GM23338 (cell line): ENCODE measurements around the gene RAB7B. TPM values are rescaled to one million over a fixed set of nuclear protein-coding genes. Genes with fewer than 3 reads are reported as not detected.

Experiments used
- ATAC-seq: fragments of 200-7000 bp; cut with Tn5 transposase; 3 replicates; pipeline ENCODE4 v1.9.1; 2020
- DNase-seq: peaks from one replicate; pipeline ENCODE4 v3.0.0-alpha.2; 2015; ENCODE audit warnings: low spot score
- H2AFZ ChIP-seq: fragments of 200-600 bp; sonication (generic); 2 replicates; pipeline ENCODE4 v1.8.0; 2016; ENCODE audit warnings: antibody characterized with exemption, mild to moderate bottlenecking, moderate library complexity
- H3F3A ChIP-seq: fragments of 200-600 bp; sonication (generic); replicated peaks from 2 replicates; pipeline ENCODE4 v1.8.0; 2017; ENCODE audit warnings: antibody characterized with exemption, mixed run types, low read depth
- H3K27ac ChIP-seq: fragments of 200-600 bp; sonication (generic); 2 replicates; pipeline ENCODE4 v1.6.1; 2016; ENCODE audit warnings: low read depth
- H3K27me3 ChIP-seq: fragments of 200-600 bp; sonication (generic); 2 replicates; pipeline ENCODE4 v1.8.0; 2016; ENCODE audit warnings: mild to moderate bottlenecking, mixed run types, moderate library complexity; ENCODE audit not compliant: insufficient read depth
- H3K36me3 ChIP-seq: fragments of 200-600 bp; sonication (generic); 2 replicates; pipeline ENCODE4 v1.8.0; 2016; ENCODE audit warnings: mild to moderate bottlenecking; ENCODE audit not compliant: insufficient read depth
- H3K4me1 ChIP-seq: fragments of 200-600 bp; sonication (generic); 2 replicates; pipeline ENCODE4 v1.8.0; 2016; ENCODE audit warnings: mild to moderate bottlenecking, moderate library complexity; ENCODE audit not compliant: insufficient read depth
- H3K4me2 ChIP-seq: fragments of 200-600 bp; sonication (generic); 2 replicates; pipeline ENCODE4 v1.7.1; 2017; ENCODE audit warnings: mixed run types
- H3K4me3 ChIP-seq: fragments of 200-600 bp; sonication (generic); 2 replicates; pipeline ENCODE4 v1.6.1; 2016; ENCODE audit warnings: mixed run types
- H3K79me2 ChIP-seq: fragments of 200-600 bp; sonication (generic); replicated peaks from 2 replicates; pipeline ENCODE4 v1.8.0; 2017; ENCODE audit warnings: mild to moderate bottlenecking; ENCODE audit not compliant: insufficient read depth
- H3K9me2 ChIP-seq: fragments of 200-600 bp; sonication (generic); 2 replicates; pipeline ENCODE4 v1.8.0; 2017; ENCODE audit not compliant: insufficient read depth
- H4K20me1 ChIP-seq: fragments of 200-600 bp; sonication (generic); replicated peaks from 2 replicates; pipeline ENCODE4 v1.8.0; 2017; ENCODE audit warnings: mild to moderate bottlenecking; ENCODE audit not compliant: insufficient read depth
- H3K27ac Mint-ChIP-seq: 2 replicates; pipeline ENCODE4 v1.8.0; 2020; ENCODE audit warnings: inconsistent platforms, mild to moderate bottlenecking, moderate library complexity, mixed read lengths
- H3K27me3 Mint-ChIP-seq: 3 replicates; pipeline ENCODE4 v1.8.0; 2022; ENCODE audit warnings: low read depth, mild to moderate bottlenecking, moderate library complexity, mixed read lengths, inconsistent platforms; ENCODE audit not compliant: insufficient read depth, poor library complexity
- H3K36me3 Mint-ChIP-seq: 3 replicates; pipeline ENCODE4 v1.8.0; 2021; ENCODE audit warnings: low read depth, mild to moderate bottlenecking, inconsistent platforms, moderate library complexity, mixed read lengths
- H3K4me1 Mint-ChIP-seq: 3 replicates; pipeline ENCODE4 v1.8.0; 2020; ENCODE audit warnings: mild to moderate bottlenecking, inconsistent platforms, mixed read lengths
- H3K4me3 Mint-ChIP-seq: 3 replicates; pipeline ENCODE4 v1.8.0; 2021; ENCODE audit warnings: moderate library complexity, mild to moderate bottlenecking, inconsistent platforms, mixed read lengths
- H3K9me3 Mint-ChIP-seq: 3 replicates; pipeline ENCODE4 v1.8.0; 2020; ENCODE audit warnings: moderate library complexity, mild to moderate bottlenecking, inconsistent platforms, mixed read lengths
- CREB1 ChIP-seq: fragments of 250-450 bp; sonication (Bioruptor Pico); IDR thresholded peaks from 2 replicates; pipeline ENCODE4 v1.5.0; 2020; ENCODE audit warnings: low read depth, mild to moderate bottlenecking, moderate library complexity
- EZH2 ChIP-seq: fragments of 200-600 bp; sonication (generic); IDR thresholded peaks from one replicate; pipeline ENCODE4 v1.8.0; 2017; ENCODE audit warnings: antibody characterized with exemption, mild to moderate bottlenecking, low read depth; ENCODE audit not compliant: unreplicated experiment
- EZH2phosphoT487 ChIP-seq: fragments of 200-600 bp; sonication (generic); IDR thresholded peaks from one replicate; pipeline ENCODE4 v1.8.1; 2018; ENCODE audit warnings: antibody characterized with exemption; ENCODE audit not compliant: unreplicated experiment
- JUNB ChIP-seq: IDR thresholded peaks from one replicate; pipeline ENCODE4 v1.6.1; 2016; ENCODE audit warnings: antibody characterized with exemption; ENCODE audit not compliant: unreplicated experiment
- NANOG ChIP-seq: IDR thresholded peaks from 2 replicates; pipeline ENCODE4 v1.6.1; 2016; ENCODE audit warnings: antibody characterized with exemption, borderline replicate concordance
- POLR2AphosphoS5 ChIP-seq: IDR thresholded peaks from 2 replicates; pipeline ENCODE4 v1.6.1; 2016; ENCODE audit warnings: antibody characterized with exemption, low read depth
- REST ChIP-seq: IDR thresholded peaks from one replicate; pipeline ENCODE4 v1.6.1; 2018; ENCODE audit warnings: antibody characterized with exemption; ENCODE audit not compliant: unreplicated experiment
- STAT1 ChIP-seq: IDR thresholded peaks from one replicate; pipeline ENCODE4 v1.6.1; 2016; ENCODE audit warnings: antibody characterized with exemption; ENCODE audit not compliant: unreplicated experiment
- ZNF114 ChIP-seq: fragments of 250-450 bp; sonication (Bioruptor Pico); IDR thresholded peaks from 2 replicates; pipeline ENCODE4 v1.5.0; 2020; ENCODE audit warnings: mild to moderate bottlenecking, moderate library complexity
- ZNF331 ChIP-seq: fragments of 250-450 bp; sonication (Bioruptor Pico); IDR thresholded peaks from 2 replicates; pipeline ENCODE4 v1.5.0; 2020; ENCODE audit warnings: low read depth, mild to moderate bottlenecking, moderate library complexity
- ZNF462 ChIP-seq: fragments of 250-450 bp; sonication (Bioruptor Pico); IDR thresholded peaks from 2 replicates; pipeline ENCODE4 v1.5.0; 2020; ENCODE audit warnings: mild to moderate bottlenecking, moderate library complexity
- polyA plus RNA-seq: library from polyadenylated mRNA; unstranded; fragments of >200 nt; fragmentation: Nextera tagmentation; extraction: Ambion mirVana; gene quantifications from 2 replicates; pipeline ENCODE4 v1.2.1, GENCODE V29; 2016
- total RNA-seq: library from RNA; depleted of rRNA; stranded (reverse); fragments of >200 nt; shearing (Covaris generic); gene quantifications from 2 replicates; pipeline ENCODE4 v1.2.3, GENCODE V29; 2014
- TF ChIP-seq, protein P1 (sequence below), 2 experiments: fragments of 200-600 bp in 1 of 2; sonication (generic) in 1 of 2; conservative IDR thresholded peaks; 2 replicates each; pipeline versions ENCODE4 v1.5.1 to v1.6.1; 2016 to 2017; ENCODE audit warnings: antibody characterized with exemption in 2 of 2, low read depth in 2 of 2, mild to moderate bottlenecking in 2 of 2, moderate library complexity in 1 of 2
- TF ChIP-seq, protein P2 (sequence below): IDR thresholded peaks from 2 replicates; pipeline ENCODE4 v1.6.1; 2016; ENCODE audit warnings: antibody characterized with exemption

Gene RAB7B
- total and polyA plus RNA-seq, 2 experiments from 2014 or later, result not detected

- Histone ChIP-seq H3K79me2 (no peaks in the 10 kb centered on the region), H3K9me2 (peaks cover 8% of the 10 kb centered on the region), H3K36me3 (no peaks in the 10 kb centered on the region), H3K4me2 (no peak overlapping the region), H3K27me3 (no peaks in the 10 kb centered on the region), H4K20me1 (no peaks in the 10 kb centered on the region), H2AFZ (peak overlapping the region; percentile 96; the same call in 1 of the 2 replicates), H3K4me1 (peaks cover 11% of the 10 kb centered on the region), H3F3A (no peaks in the 10 kb centered on the region), H3K4me3 (no peak overlapping the region), H3K27ac (no peak overlapping the region)
- peaks cover 19% of the 10 kb centered on the region for H3K27me3 Mint-ChIP-seq
- H3K4me3 Mint-ChIP-seq, result no peak overlapping the region
- no peaks in the 10 kb centered on the region for H3K36me3 Mint-ChIP-seq
- H3K4me1 Mint-ChIP-seq, result peaks cover 26% of the 10 kb centered on the region
- no peak overlapping the region for H3K27ac Mint-ChIP-seq
- DNase-seq, result no peak
- ATAC-seq, result no peak
- no peaks in the 10 kb centered on the region; the same call in 2 of the 3 replicates for H3K9me3 Mint-ChIP-seq
- TF ChIP-seq EZH2phosphoT487, result no peak
- TF ChIP-seq ZNF331 (CRISPR knock-in tag), result no peak
- TF ChIP-seq, protein P1, sequence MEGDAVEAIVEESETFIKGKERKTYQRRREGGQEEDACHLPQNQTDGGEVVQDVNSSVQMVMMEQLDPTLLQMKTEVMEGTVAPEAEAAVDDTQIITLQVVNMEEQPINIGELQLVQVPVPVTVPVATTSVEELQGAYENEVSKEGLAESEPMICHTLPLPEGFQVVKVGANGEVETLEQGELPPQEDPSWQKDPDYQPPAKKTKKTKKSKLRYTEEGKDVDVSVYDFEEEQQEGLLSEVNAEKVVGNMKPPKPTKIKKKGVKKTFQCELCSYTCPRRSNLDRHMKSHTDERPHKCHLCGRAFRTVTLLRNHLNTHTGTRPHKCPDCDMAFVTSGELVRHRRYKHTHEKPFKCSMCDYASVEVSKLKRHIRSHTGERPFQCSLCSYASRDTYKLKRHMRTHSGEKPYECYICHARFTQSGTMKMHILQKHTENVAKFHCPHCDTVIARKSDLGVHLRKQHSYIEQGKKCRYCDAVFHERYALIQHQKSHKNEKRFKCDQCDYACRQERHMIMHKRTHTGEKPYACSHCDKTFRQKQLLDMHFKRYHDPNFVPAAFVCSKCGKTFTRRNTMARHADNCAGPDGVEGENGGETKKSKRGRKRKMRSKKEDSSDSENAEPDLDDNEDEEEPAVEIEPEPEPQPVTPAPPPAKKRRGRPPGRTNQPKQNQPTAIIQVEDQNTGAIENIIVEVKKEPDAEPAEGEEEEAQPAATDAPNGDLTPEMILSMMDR (conservative IDR thresholded peaks at IDR 0.05; ENCODE audit: low read depth in 2 of 2), result no peak
- no peak for TF ChIP-seq POLR2AphosphoS5
- no peak for TF ChIP-seq ZNF462 (CRISPR knock-in tag)
- no peak for TF ChIP-seq JUNB
- no peak for TF ChIP-seq ZNF114
- TF ChIP-seq, protein P2, sequence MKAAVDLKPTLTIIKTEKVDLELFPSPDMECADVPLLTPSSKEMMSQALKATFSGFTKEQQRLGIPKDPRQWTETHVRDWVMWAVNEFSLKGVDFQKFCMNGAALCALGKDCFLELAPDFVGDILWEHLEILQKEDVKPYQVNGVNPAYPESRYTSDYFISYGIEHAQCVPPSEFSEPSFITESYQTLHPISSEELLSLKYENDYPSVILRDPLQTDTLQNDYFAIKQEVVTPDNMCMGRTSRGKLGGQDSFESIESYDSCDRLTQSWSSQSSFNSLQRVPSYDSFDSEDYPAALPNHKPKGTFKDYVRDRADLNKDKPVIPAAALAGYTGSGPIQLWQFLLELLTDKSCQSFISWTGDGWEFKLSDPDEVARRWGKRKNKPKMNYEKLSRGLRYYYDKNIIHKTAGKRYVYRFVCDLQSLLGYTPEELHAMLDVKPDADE, result no peak
- TF ChIP-seq STAT1, result no peak
- TF ChIP-seq REST, result no peak
- TF ChIP-seq NANOG, result no peak
- TF ChIP-seq CREB1 (CRISPR knock-in tag), result no peak
- TF ChIP-seq EZH2, result no peak
These were observed 64.5 kb downstream of the RAB7B start for GRCh38 chr1:205938682-205939081.
